ENCODE data around the gene XAB2. TPM values are rescaled to one million over a fixed set of nuclear protein-coding genes. Genes with fewer than 3 reads are reported as not detected.

XAB2 gene
- total RNA-seq, 2 experiments from 2014 or later: 50.7 to 54.1 TPM

DNA sequence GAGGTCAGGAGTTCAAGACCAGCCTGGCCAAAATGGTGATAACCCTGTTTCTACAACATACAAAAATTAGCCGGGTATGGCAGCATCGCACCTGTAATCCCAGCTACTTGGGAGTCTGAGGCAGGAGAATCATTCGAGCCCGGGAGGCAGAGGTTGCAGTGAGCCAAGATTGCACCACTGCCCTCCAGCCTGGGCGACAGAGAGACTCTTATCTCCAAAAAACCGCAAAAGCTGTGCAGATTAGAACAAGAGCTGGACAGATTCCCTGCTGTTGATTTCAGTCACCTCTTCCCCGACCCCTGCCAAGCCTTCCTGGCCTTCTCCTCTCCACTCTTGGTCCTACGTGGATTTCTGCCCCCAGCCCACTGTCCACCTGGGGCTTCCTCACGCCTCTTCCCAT is 25.4 kb downstream of the XAB2 start:
- Mint-ChIP-seq H3K36me3 (ENCODE audit: low read depth) (no peaks in the 10 kb centered on the region), H3K4me1 (ENCODE audit: low read depth) (peaks cover 2% of the 10 kb centered on the region), H3K27me3 (peaks cover 6% of the 10 kb centered on the region), H3K4me3 (no peak overlapping the region), H3K27ac (no peak overlapping the region), H3K9me3 (peaks cover 3% of the 10 kb centered on the region)
- ChIA-PET POLR2A (interaction anchor here (1.3 kb wide), 1 partner anchor 58 kb away, joined by 3 read pairs; no protein-coding TSS in a partner anchor), CTCF (no interaction called here)
- TF ChIP-seq, protein P1, sequence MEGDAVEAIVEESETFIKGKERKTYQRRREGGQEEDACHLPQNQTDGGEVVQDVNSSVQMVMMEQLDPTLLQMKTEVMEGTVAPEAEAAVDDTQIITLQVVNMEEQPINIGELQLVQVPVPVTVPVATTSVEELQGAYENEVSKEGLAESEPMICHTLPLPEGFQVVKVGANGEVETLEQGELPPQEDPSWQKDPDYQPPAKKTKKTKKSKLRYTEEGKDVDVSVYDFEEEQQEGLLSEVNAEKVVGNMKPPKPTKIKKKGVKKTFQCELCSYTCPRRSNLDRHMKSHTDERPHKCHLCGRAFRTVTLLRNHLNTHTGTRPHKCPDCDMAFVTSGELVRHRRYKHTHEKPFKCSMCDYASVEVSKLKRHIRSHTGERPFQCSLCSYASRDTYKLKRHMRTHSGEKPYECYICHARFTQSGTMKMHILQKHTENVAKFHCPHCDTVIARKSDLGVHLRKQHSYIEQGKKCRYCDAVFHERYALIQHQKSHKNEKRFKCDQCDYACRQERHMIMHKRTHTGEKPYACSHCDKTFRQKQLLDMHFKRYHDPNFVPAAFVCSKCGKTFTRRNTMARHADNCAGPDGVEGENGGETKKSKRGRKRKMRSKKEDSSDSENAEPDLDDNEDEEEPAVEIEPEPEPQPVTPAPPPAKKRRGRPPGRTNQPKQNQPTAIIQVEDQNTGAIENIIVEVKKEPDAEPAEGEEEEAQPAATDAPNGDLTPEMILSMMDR (IDR thresholded peaks at IDR 0.05): no peak
- DNase-seq: no peak
- intact Hi-C loops (cut with micrococcal nuclease): no loop called here
- ATAC-seq: no peak

DNA sequence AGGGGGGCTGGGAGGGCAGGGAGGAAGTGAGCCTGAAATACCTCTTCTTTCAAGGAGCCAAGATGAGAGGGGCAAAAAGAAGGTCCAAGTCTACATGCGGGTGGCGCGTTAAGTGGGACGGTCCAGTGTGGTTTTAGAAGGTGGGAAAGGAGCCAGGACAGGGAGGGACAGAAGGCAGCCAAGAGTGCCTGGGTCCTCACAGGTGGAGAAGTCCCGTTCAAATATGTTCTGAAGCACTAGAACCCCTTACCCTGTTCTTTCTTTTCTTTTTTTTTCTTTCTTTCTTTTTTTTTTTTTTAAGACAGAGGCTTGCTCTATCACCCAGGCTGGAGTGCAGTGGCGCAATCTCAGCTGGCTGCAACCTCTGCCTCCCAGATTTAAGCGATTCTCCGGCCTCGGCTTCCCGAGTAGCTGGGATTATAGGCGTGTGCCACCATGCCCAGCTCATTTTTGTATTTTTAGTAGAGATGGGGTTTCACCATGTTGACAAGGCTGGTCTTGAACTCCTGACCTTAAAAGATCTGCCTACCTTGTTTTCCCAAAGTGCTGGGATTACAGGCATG is 26.3 kb downstream of the XAB2 start:
- peaks cover 3% of the 10 kb centered on the region for H3K9me3 Mint-ChIP-seq
- peaks cover 2% of the 10 kb centered on the region for H3K4me1 Mint-ChIP-seq (ENCODE audit: low read depth)
- DNase-seq (no peak), ATAC-seq (no peak)
- H3K27me3 Mint-ChIP-seq: peaks cover 9% of the 10 kb centered on the region
- H3K36me3 Mint-ChIP-seq (ENCODE audit: low read depth): no peaks in the 10 kb centered on the region
- intact Hi-C loops (cut with micrococcal nuclease): no loop called here
- POLR2A ChIA-PET: interaction anchor here (0.6 kb wide), 1 partner anchor 35 kb away, joined by 3 read pairs; no protein-coding TSS in a partner anchor
- TF ChIP-seq, protein P1 (IDR thresholded peaks at IDR 0.05): no peak
- no peak overlapping the region for H3K4me3 Mint-ChIP-seq
- no peak overlapping the region for H3K27ac Mint-ChIP-seq
- CTCF ChIA-PET: no interaction called here

DNA sequence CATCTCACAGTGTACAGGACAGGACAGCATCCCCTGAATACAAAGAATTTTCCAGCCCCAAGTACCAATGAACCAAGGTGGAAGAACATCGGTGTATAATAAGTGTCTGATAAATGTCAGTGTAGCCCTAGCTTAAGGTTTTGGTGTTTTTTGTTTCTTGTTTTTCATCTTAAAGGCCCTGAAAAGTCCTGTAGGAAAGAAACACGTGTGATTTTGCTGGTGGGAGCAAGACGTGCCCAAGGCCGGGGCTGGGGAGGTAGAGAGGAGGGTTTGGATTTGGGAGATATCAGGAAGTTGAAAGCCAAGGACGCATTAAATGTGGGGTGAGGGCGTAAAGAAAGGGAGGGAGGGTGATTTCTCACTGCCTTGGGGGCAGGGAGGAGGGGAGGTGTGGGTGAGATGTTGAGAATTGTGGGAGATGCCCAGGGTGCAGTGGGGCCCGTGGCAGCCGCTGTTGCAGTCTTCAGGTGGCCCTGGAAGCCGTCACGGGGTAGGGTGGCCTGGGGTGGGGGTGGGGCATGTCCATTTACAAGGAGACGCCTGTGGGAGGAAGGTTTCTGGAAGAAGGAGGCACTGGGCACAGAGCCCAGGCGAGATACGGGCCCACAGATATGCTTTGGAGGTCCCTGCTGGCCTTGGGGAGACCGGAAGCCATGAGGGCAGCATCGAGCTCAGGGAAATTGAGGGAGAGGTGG is 27.0 kb downstream of the XAB2 start:
- TF ChIP-seq, protein P1 (IDR thresholded peaks at IDR 0.05): no peak
- intact Hi-C loops (cut with micrococcal nuclease): no loop called here
- ATAC-seq (no peak), DNase-seq (no peak)
- Mint-ChIP-seq H3K36me3 (ENCODE audit: low read depth) (no peaks in the 10 kb centered on the region), H3K27ac (no peak overlapping the region), H3K4me3 (no peak overlapping the region), H3K4me1 (ENCODE audit: low read depth) (peaks cover 2% of the 10 kb centered on the region), H3K27me3 (peaks cover 16% of the 10 kb centered on the region), H3K9me3 (peaks cover 3% of the 10 kb centered on the region)
- CTCF ChIA-PET: no interaction called here
- POLR2A ChIA-PET: interaction anchor here (0.6 kb wide), 1 partner anchor 39 kb away, joined by 3 read pairs; no protein-coding TSS in a partner anchor

DNA sequence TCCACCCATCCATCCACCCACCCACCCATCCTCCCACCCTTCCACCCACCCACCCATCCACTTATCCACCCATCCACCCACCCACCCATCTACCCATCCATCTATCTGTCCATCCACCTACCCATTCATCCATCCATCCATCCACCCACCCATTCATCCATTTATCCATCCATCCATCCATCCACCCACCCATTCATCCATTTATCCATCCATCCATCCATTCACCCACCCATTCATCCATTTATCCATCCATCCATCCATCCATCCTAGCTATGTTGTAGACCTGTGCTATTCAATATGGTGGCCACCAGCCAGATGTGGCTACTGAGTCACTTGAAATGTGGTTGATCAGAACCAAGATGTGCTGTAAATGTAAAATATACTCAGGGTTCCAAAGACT is 28.6 kb downstream of the XAB2 start:
- H3K27ac Mint-ChIP-seq: no peak overlapping the region
- intact Hi-C loops (cut with micrococcal nuclease): no loop called here
- peak; percentile 30 for DNase-seq
- no peak for ATAC-seq
- H3K4me1 Mint-ChIP-seq (ENCODE audit: low read depth): peaks cover 4% of the 10 kb centered on the region
- TF ChIP-seq, protein P1 (IDR thresholded peaks at IDR 0.05): no peak
- H3K36me3 Mint-ChIP-seq (ENCODE audit: low read depth): no peaks in the 10 kb centered on the region
- POLR2A ChIA-PET: no interaction called here
- H3K9me3 Mint-ChIP-seq: peaks cover 3% of the 10 kb centered on the region
- no peak overlapping the region for H3K4me3 Mint-ChIP-seq
- CTCF ChIA-PET: no interaction called here
- peaks cover 20% of the 10 kb centered on the region for H3K27me3 Mint-ChIP-seq

DNA sequence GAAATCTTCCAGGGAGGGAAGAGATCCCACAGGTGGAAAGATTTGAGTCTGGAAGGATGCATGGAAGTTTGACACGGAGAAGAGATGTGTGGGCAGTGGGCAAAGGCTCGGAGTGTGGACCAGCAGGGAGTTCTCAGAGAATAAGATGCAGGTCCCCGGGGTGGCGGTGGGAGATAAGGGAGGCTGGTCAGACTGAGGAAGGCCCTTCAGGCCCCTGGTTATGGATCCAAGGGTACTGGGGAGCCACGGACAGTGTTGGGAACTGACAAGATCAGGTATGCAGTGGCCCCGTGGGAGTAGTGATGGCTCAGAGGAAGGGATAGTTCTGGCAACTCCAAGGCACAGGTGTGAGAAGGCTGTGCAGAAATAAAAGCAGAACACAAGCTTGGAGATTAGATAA is 31.2 kb downstream of the XAB2 start:
- H3K27ac Mint-ChIP-seq: no peak overlapping the region
- no peaks in the 10 kb centered on the region for H3K36me3 Mint-ChIP-seq (ENCODE audit: low read depth)
- CTCF ChIA-PET: interaction anchor here (1.0 to 2.5 kb wide), 3 partner anchors 30 to 305 kb away, joined by 4 to 17 read pairs (median 10); partner anchors contain the start of genes MAP2K7 and TRAPPC5
- ATAC-seq (no peak), DNase-seq (no peak)
- TF ChIP-seq, protein P1 (IDR thresholded peaks at IDR 0.05): no peak
- H3K4me3 Mint-ChIP-seq: no peak overlapping the region
- H3K27me3 Mint-ChIP-seq: peaks cover 29% of the 10 kb centered on the region
- intact Hi-C loops (cut with micrococcal nuclease): no loop called here
- H3K4me1 Mint-ChIP-seq (ENCODE audit: low read depth): peaks cover 7% of the 10 kb centered on the region
- peaks cover 3% of the 10 kb centered on the region for H3K9me3 Mint-ChIP-seq
- POLR2A ChIA-PET: interaction anchor here (1.6 kb wide), 1 partner anchor 28 kb away, joined by 3 read pairs; no protein-coding TSS in a partner anchor
